Body of pancreas (tissue), 4 donors: ENCODE results near the gene BEST3.

Experiments
- CTCF ChIP-seq, 7 experiments: fragments of 450-650 bp in 4 of 7; fragments of 200-600 bp in 3 of 7; sonication (generic) in 3 of 7; IDR thresholded peaks; one replicate each; pipeline ENCODE4 v1.5.1; 2016 to 2019; ENCODE audit warnings: antibody characterized with exemption in 7 of 7
- POLR2A ChIP-seq, 3 donors: fragments of 450-650 bp; IDR thresholded peaks; one replicate each; pipeline ENCODE4 v1.6.1; 2016; ENCODE audit warnings: antibody characterized with exemption in 3 of 3, mild to moderate bottlenecking in 2 of 3

- TF ChIP-seq CTCF (IDR thresholded peaks at IDR 0.05) (no peak), POLR2A (IDR thresholded peaks at IDR 0.05) (no peak)
Measured at GRCh38 chr12:69714542-69714941, 15.4 kb upstream of the BEST3 start.
